ENCODE measurements around the gene PRG2. TPM values are rescaled to one million over a fixed set of nuclear protein-coding genes. Genes with fewer than 3 reads are reported as not detected.

Gene PRG2
- total and polyA plus RNA-seq, 2 of the 13 experiments (the other 11 are each of a cell fraction or from before 2014, with no cell fraction given), result not detected

DNA sequence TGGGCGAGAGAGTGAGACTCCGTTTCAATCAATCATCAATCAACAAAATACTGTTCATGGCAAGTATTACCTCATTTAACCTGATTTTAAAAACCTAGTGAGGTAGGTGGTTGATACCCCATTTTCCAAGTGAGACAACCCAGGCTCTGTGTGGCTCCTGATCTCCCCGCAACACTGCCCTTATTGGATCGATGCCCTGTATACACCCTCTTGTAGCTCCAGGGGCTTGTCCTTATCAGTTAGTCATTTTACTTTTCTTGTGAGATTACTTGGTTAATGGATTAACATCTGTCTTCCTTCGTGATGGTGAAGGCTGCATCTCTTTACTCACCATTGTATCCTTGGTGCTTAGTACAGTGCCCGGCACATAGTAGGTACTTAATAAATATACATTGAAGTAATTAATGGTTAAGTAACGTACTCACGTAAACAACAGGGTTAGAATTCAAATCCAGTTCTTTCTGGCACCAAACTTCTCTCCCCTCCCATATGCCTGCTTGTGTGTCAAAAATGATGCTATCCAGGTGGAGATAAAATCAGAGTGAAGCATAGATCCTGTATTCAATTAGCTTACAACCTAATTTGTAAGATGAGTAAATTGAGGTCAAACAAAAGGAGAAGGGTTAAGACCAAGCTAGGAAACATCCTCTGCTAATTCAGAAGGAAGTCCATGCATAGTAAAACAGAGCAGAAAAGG lies 1.8 kb upstream of the PRG2 start:
- no TSS peak for BruUV-seq (replicated peaks)
- peaks cover 0 to 4% of the 10 kb centered on the region in 2 experiments; a peak in 3 of 5 replicates for H3K27me3 ChIP-seq (ENCODE audit: control insufficient read depth in 1 of 2, insufficient read depth in 2 of 2, low read length in 2 of 2)
- ATAC-seq (no peak), FAIRE-seq (no peak), DNase-seq (ENCODE audit: low spot score) (no peak)
- ChIA-PET POLR2A (no interaction called here), CTCF (ENCODE audit: low intra/inter-chr PET ratio, low total read pairs) (no interaction called here)
- H3K4me1 ChIP-seq (ENCODE audit: insufficient read depth, low read length), result no peaks in the 10 kb centered on the region
- H3K79me2 ChIP-seq (ENCODE audit: insufficient read depth, low read length), result no peaks in the 10 kb centered on the region
- no peaks in the 10 kb centered on the region for H3K9me3 ChIP-seq (ENCODE audit: low read length)
- no peak overlapping the region for H3K9ac ChIP-seq (ENCODE audit: insufficient read depth, low read depth, low read length)
- H3K36me3 ChIP-seq (replicated peaks in 1 of 2; ENCODE audit: control insufficient read depth in 1 of 2, insufficient read depth in 2 of 2, low read length in 2 of 2), result no peaks in the 10 kb centered on the region
- no peak overlapping the region for H3K4me3 ChIP-seq (replicated peaks in 1 of 3; ENCODE audit: insufficient read depth in 1 of 3, low read depth in 2 of 3, low read length in 3 of 3)
- in situ Hi-C loops (cut with HindIII; ENCODE audit: extremely low pct_ligation_motif_present, low pct_unique_long_range_greater_than_20kb), result no loop called here
- no peak overlapping the region for H2AFZ ChIP-seq (ENCODE audit: low read length)
- H4K20me1 ChIP-seq (ENCODE audit: insufficient read depth, low read length), result no peaks in the 10 kb centered on the region
- intact Hi-C loops (cut with micrococcal nuclease; ENCODE audit: unreplicated experiment), result no loop called here
- H3K27ac ChIP-seq (ENCODE audit: extremely low read length, insufficient read depth, low read length), result no peak overlapping the region
- 22% methylated on average over 8 of the region's 8 CpGs for WGBS (ENCODE audit: low lambda C conversion rate)
- TF ChIP-seq, protein P1, sequence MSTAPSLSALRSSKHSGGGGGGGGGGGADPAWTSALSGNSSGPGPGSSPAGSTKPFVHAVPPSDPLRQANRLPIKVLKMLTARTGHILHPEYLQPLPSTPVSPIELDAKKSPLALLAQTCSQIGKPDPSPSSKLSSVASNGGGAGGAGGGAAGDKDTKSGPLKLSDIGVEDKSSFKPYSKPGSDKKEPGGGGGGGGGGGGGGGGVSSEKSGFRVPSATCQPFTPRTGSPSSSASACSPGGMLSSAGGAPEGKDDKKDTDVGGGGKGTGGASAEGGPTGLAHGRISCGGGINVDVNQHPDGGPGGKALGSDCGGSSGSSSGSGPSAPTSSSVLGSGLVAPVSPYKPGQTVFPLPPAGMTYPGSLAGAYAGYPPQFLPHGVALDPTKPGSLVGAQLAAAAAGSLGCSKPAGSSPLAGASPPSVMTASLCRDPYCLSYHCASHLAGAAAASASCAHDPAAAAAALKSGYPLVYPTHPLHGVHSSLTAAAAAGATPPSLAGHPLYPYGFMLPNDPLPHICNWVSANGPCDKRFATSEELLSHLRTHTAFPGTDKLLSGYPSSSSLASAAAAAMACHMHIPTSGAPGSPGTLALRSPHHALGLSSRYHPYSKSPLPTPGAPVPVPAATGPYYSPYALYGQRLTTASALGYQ (CRISPR knock-in tag; IDR thresholded peaks at IDR 0.05), result no peak
- TF ChIP-seq, protein P2, sequence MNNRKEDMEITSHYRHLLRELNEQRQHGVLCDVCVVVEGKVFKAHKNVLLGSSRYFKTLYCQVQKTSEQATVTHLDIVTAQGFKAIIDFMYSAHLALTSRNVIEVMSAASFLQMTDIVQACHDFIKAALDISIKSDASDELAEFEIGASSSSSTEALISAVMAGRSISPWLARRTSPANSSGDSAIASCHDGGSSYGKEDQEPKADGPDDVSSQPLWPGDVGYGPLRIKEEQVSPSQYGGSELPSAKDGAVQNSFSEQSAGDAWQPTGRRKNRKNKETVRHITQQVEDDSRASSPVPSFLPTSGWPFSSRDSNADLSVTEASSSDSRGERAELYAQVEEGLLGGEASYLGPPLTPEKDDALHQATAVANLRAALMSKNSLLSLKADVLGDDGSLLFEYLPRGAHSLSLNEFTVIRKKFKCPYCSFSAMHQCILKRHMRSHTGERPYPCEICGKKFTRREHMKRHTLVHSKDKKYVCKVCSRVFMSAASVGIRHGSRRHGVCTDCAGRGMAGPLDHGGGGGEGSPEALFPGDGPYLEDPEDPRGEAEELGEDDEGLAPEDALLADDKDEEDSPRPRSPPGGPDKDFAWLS (CRISPR knock-in tag; IDR thresholded peaks at IDR 0.05; ENCODE audit: borderline replicate concordance), result no peak
- no peak overlapping the region for H3K4me2 ChIP-seq (ENCODE audit: low read depth, low read length)

DNA sequence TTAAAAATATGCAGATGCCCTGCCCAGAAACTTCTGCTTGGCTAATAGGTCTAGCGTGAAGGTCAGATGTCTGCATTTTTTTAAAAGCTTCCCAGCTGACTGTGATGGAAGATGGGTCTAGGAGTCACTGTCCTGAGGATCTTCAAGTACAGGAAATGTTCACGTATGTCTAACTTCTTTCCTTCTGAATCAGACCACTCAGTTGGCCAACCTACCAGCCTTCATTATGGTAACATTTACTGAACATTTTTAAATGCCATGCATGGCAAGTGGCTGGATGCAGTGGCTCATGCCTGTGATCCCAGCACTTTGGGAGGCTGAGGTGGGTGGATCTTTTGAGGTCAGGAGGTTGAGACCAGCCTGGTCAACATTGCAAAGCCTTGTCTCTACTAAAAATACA lies 1.1 kb upstream of the PRG2 start:
- CTCF ChIA-PET (ENCODE audit: low intra/inter-chr PET ratio, low total read pairs), result no interaction called here
- in situ Hi-C loops (cut with HindIII; ENCODE audit: extremely low pct_ligation_motif_present, low pct_unique_long_range_greater_than_20kb), result no loop called here
- TF ChIP-seq PPARG (CRISPR knock-in tag; conservative IDR thresholded peaks at IDR 0.05), result no peak
- no peak for TF ChIP-seq AGO1 (IDR thresholded peaks at IDR 0.05; ENCODE audit: low read depth, low read length, poor library complexity, severe bottlenecking)
- no peak for TF ChIP-seq ZNF562 (CRISPR knock-in tag; IDR thresholded peaks at IDR 0.05; ENCODE audit: borderline replicate concordance)
- TF ChIP-seq ZNF260 (CRISPR knock-in tag; IDR thresholded peaks at IDR 0.05; ENCODE audit: borderline replicate concordance, low read depth), result no peak
- TF ChIP-seq, protein P3, sequence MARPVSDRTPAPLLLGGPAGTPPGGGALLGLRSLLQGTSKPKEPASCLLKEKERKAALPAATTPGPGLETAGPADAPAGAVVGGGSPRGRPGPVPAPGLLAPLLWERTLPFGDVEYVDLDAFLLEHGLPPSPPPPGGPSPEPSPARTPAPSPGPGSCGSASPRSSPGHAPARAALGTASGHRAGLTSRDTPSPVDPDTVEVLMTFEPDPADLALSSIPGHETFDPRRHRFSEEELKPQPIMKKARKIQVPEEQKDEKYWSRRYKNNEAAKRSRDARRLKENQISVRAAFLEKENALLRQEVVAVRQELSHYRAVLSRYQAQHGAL (CRISPR knock-in tag; IDR thresholded peaks at IDR 0.05; ENCODE audit: not compliant biosample characterization), result no peak
- no peak for TF ChIP-seq ZNF547 (CRISPR knock-in tag; IDR thresholded peaks at IDR 0.05)
- no peak for TF ChIP-seq PHB2 (IDR thresholded peaks at IDR 0.05; ENCODE audit: partially characterized antibody)
- TF ChIP-seq TBX2 (CRISPR knock-in tag; IDR thresholded peaks at IDR 0.05; ENCODE audit: borderline replicate concordance), result no peak

More for the DNA sequence above, 1.1 kb upstream of the PRG2 start:
- DNase-seq (ENCODE audit: low spot score) (no peak), FAIRE-seq (no peak), ATAC-seq (no peak)
- WGBS (ENCODE audit: low lambda C conversion rate), result 0% methylated on average over 2 of the region's 2 CpGs
- H3K27ac ChIP-seq (ENCODE audit: extremely low read length, insufficient read depth, low read length), result no peak overlapping the region
- POLR2A ChIA-PET, result no interaction called here
- no peaks in the 10 kb centered on the region for H3K79me2 ChIP-seq (ENCODE audit: insufficient read depth, low read length)
- H3K4me3 ChIP-seq (replicated peaks in 1 of 3; ENCODE audit: insufficient read depth in 1 of 3, low read depth in 2 of 3, low read length in 3 of 3), result no peak overlapping the region
- H3K9ac ChIP-seq (ENCODE audit: insufficient read depth, low read depth, low read length), result no peak overlapping the region
- H4K20me1 ChIP-seq (ENCODE audit: insufficient read depth, low read length), result no peaks in the 10 kb centered on the region
- intact Hi-C loops (cut with micrococcal nuclease; ENCODE audit: unreplicated experiment), result no loop called here
- H3K27me3 ChIP-seq (ENCODE audit: control insufficient read depth in 1 of 2, insufficient read depth in 2 of 2, low read length in 2 of 2), result peaks cover 0 to 4% of the 10 kb centered on the region in 2 experiments; a peak in 3 of 5 replicates
- H3K36me3 ChIP-seq (replicated peaks in 1 of 2; ENCODE audit: control insufficient read depth in 1 of 2, insufficient read depth in 2 of 2, low read length in 2 of 2), result no peaks in the 10 kb centered on the region
- H3K4me2 ChIP-seq (ENCODE audit: low read depth, low read length), result no peak overlapping the region
- H3K4me1 ChIP-seq (ENCODE audit: insufficient read depth, low read length), result no peaks in the 10 kb centered on the region
- BruUV-seq (replicated peaks), result no TSS peak
- H3K9me3 ChIP-seq (ENCODE audit: low read length), result no peaks in the 10 kb centered on the region
- H2AFZ ChIP-seq (ENCODE audit: low read length), result no peak overlapping the region
